HepG2 (cell line): Measurements from ENCODE around the gene SOBP.

Experiments
- CTCF ChIP-seq: sonication (generic); formaldehyde crosslinking; IDR thresholded peaks from 2 replicates; pipeline ENCODE4 v1.5.0; 2020; ENCODE audit warnings: mild to moderate bottlenecking, missing genetic modification reagents, moderate library complexity
- EP300 ChIP-seq, 3 experiments: sonication (generic) in 1 of 3; formaldehyde crosslinking in 1 of 3; IDR thresholded peaks; 2 replicates each; pipeline versions ENCODE4 v1.5.1 to v1.6.1; 2011 to 2020; ENCODE audit warnings: low read depth in 2 of 3, low read length in 2 of 3, borderline replicate concordance in 1 of 3, improper control_type of control experiment in 1 of 3, mild to moderate bottlenecking in 1 of 3, missing genetic modification reagents in 1 of 3, moderate library complexity in 1 of 3
- HES4 ChIP-seq: sonication (generic); formaldehyde crosslinking; IDR thresholded peaks from 2 replicates; pipeline ENCODE4 v1.9.0; 2021; ENCODE audit warnings: mild to moderate bottlenecking, missing genetic modification reagents, borderline replicate concordance
- U2AF1 ChIP-seq: fragments of 200-400 bp; formaldehyde crosslinking; optimal IDR thresholded peaks from 2 replicates; pipeline ENCODE3; 2017; ENCODE audit warnings: mild to moderate bottlenecking, low read depth, low read length
- UBTF ChIP-seq: sonication (generic); formaldehyde crosslinking; IDR thresholded peaks from 2 replicates; pipeline ENCODE4 v1.4.0; 2020; ENCODE audit warnings: mild to moderate bottlenecking, missing genetic modification reagents
- ZNF124 ChIP-seq: sonication (generic); formaldehyde crosslinking; IDR thresholded peaks from 2 replicates; pipeline ENCODE4 v1.4.0; 2020; ENCODE audit warnings: missing genetic modification reagents

- no peak for TF ChIP-seq CTCF (CRISPR knock-in tag)
- TF ChIP-seq U2AF1, result no peak
- TF ChIP-seq ZNF124 (CRISPR knock-in tag), result no peak
- TF ChIP-seq HES4 (CRISPR knock-in tag), result no peak
- no peak for TF ChIP-seq UBTF
- no peak for TF ChIP-seq EP300 (IDR thresholded peaks at IDR 0.05; ENCODE audit: low read depth in 2 of 2, low read length in 2 of 2)
- TF ChIP-seq EP300 (CRISPR knock-in tag; IDR thresholded peaks at IDR 0.05; ENCODE audit: borderline replicate concordance), result no peak
Observed at GRCh38 chr6:107509506-107509905, 19.6 kb downstream of the SOBP start.
